ENCODE results near the gene PRKAG2.

- TF ChIP-seq CTCF (IDR thresholded peaks at IDR 0.05) (no peak), ZFX (IDR thresholded peaks at IDR 0.05; ENCODE audit: borderline replicate concordance) (no peak)
Measured at GRCh38 chr7:151592868-151593486, 283.9 kb downstream of the PRKAG2 start.
